ENCODE data around the gene SFT2D3.

DNA sequence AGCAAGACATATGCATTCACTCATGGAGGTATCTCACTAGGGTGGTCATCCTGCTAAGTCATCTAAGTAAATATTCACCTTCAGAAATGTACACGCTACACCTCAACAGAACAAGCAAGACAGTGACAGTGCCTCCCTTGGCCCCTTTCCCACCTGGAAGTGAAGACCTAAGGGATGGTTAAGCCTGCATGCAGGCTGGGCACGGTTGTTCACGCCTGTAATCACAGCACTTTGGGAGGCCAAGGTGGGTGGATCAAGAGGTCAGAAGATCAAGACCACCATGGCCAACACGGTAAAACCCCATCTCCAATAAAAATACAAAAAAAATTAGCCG is 30.4 kb upstream of the SFT2D3 start:
- TF ChIP-seq GATA3 (IDR thresholded peaks at IDR 0.05; ENCODE audit: low read depth, low read length): no peak
- TF ChIP-seq GATA2 (IDR thresholded peaks at IDR 0.05; ENCODE audit: low read depth, low read length): no peak
